Measurements from ENCODE around the gene IL21R. TPM values are rescaled to one million over a fixed set of nuclear protein-coding genes. Genes with fewer than 3 reads are reported as not detected.

The IL21R gene
- total and polyA plus RNA-seq, 2 donors (not counting 3 experiments of a cell fraction or from before 2014, with no cell fraction given), result 0.03 TPM; not detected in 1

DNA sequence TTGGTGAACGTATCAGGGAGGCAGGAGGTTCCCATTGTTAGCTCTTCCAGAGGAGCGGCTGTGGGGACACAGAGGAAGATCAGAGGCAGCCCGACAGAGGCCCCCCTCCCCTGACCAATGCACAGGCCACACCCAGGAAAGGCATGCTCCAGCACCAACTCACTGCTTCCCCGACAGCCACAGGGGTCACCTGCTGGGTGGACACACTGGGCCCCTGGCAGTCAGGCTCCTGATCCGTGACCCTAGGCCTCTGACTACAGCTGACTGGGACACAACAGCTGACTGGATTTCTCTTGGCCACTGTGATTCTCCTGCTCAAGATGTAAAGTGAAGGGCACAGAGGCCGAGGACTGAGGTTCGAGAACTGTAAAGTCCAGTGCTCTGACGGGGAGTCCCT lies 63.5 kb downstream of the IL21R start:
- no peaks in the 10 kb centered on the region for H4K20me1 ChIP-seq (replicated peaks; ENCODE audit: control insufficient read depth, extremely low read depth, insufficient read depth, low read length)
- dilution Hi-C loops (cut with MboI; ENCODE audit: extremely low pct_ligation_motif_present, low sequenced_read_pairs) (no loop called here), intact Hi-C loops (cut with micrococcal nuclease) (no loop called here)
- ChIA-PET CTCF (no interaction called here), POLR2A (no interaction called here)
- no peak for FAIRE-seq
- H3K27me3 ChIP-seq (ENCODE audit: control insufficient read depth in 2 of 2, insufficient read depth in 2 of 2, low read length in 2 of 2), result no peaks in the 10 kb centered on the region
- BruUV-seq (replicated peaks), result no TSS peak
- no peaks in the 10 kb centered on the region for H3K9me1 ChIP-seq (replicated peaks; ENCODE audit: control insufficient read depth, extremely low read depth, insufficient read depth, low read length)
- TF ChIP-seq, protein P1, sequence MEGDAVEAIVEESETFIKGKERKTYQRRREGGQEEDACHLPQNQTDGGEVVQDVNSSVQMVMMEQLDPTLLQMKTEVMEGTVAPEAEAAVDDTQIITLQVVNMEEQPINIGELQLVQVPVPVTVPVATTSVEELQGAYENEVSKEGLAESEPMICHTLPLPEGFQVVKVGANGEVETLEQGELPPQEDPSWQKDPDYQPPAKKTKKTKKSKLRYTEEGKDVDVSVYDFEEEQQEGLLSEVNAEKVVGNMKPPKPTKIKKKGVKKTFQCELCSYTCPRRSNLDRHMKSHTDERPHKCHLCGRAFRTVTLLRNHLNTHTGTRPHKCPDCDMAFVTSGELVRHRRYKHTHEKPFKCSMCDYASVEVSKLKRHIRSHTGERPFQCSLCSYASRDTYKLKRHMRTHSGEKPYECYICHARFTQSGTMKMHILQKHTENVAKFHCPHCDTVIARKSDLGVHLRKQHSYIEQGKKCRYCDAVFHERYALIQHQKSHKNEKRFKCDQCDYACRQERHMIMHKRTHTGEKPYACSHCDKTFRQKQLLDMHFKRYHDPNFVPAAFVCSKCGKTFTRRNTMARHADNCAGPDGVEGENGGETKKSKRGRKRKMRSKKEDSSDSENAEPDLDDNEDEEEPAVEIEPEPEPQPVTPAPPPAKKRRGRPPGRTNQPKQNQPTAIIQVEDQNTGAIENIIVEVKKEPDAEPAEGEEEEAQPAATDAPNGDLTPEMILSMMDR (IDR thresholded peaks at IDR 0.05; ENCODE audit: extremely low read depth in 1 of 2, insufficient read depth in 1 of 2, low read depth in 1 of 2, low read length in 2 of 2), result no peak
- TF ChIP-seq GATA2 (IDR thresholded peaks at IDR 0.05; ENCODE audit: insufficient read depth, insufficient read length, low read depth, low read length) (no peak), MYC (IDR thresholded peaks at IDR 0.05; ENCODE audit: low read depth, low read length) (no peak), EZH2 (IDR thresholded peaks at IDR 0.05; ENCODE audit: borderline replicate concordance, low read depth, low read length, severe bottlenecking) (no peak), POLR2A (IDR thresholded peaks at IDR 0.05; ENCODE audit: low read depth, low read length) (no peak), FOS (IDR thresholded peaks at IDR 0.05; ENCODE audit: borderline replicate concordance, insufficient read depth, low read length) (no peak), JUN (IDR thresholded peaks at IDR 0.05; ENCODE audit: borderline replicate concordance, insufficient read depth, insufficient read length, low read depth) (no peak), POLR2AphosphoS5 (IDR thresholded peaks at IDR 0.05; ENCODE audit: insufficient read depth, low read depth, low read length) (no peak), MAX (IDR thresholded peaks at IDR 0.05; ENCODE audit: insufficient read depth, insufficient read length) (no peak)
- H2AFZ ChIP-seq (ENCODE audit: low read depth, low read length), result no peak overlapping the region
- H3K4me3 ChIP-seq (replicated peaks in 1 of 3; ENCODE audit: insufficient read depth in 1 of 3, low read depth in 1 of 3, low read length in 3 of 3), result no peak overlapping the region
- peaks cover 19% of the 10 kb centered on the region for H3K4me1 ChIP-seq (ENCODE audit: control insufficient read depth, extremely low read depth, insufficient read depth, low read length)
- no peak overlapping the region for H3K9ac ChIP-seq (replicated peaks; ENCODE audit: extremely low read depth, insufficient read depth, low read length)
- H3K4me2 ChIP-seq (ENCODE audit: insufficient read depth, low read length), result no peak overlapping the region
- H3K36me3 ChIP-seq (ENCODE audit: control insufficient read depth in 2 of 2, extremely low read depth in 1 of 2, insufficient read depth in 2 of 2, low read length in 2 of 2), result peaks cover 23 to 39% of the 10 kb centered on the region in 2 experiments
- no peak overlapping the region for H3K27ac ChIP-seq (ENCODE audit: insufficient read depth, low read depth, low read length)
- H3K79me2 ChIP-seq (ENCODE audit: control insufficient read depth, insufficient read depth, low read length), result no peaks in the 10 kb centered on the region
- no peaks in the 10 kb centered on the region for H3K9me3 ChIP-seq (replicated peaks; ENCODE audit: control insufficient read depth, insufficient read depth, low read length)
- no peak for DNase-seq (ENCODE audit: low read depth, low spot score)
